Activated naive CD4-positive, alpha-beta T cell treated with anti-CD3 and anti-CD28 coated beads, Interleukin-2, amount 50 U/mL, for 16 hours (primary cell): Measurements from ENCODE around the gene TSPO.

ENCODE experiments used
- DNase-seq: peaks from one replicate; pipeline ENCODE4 v3.0.0-alpha.2; 2020

TSPO gene

DNA sequence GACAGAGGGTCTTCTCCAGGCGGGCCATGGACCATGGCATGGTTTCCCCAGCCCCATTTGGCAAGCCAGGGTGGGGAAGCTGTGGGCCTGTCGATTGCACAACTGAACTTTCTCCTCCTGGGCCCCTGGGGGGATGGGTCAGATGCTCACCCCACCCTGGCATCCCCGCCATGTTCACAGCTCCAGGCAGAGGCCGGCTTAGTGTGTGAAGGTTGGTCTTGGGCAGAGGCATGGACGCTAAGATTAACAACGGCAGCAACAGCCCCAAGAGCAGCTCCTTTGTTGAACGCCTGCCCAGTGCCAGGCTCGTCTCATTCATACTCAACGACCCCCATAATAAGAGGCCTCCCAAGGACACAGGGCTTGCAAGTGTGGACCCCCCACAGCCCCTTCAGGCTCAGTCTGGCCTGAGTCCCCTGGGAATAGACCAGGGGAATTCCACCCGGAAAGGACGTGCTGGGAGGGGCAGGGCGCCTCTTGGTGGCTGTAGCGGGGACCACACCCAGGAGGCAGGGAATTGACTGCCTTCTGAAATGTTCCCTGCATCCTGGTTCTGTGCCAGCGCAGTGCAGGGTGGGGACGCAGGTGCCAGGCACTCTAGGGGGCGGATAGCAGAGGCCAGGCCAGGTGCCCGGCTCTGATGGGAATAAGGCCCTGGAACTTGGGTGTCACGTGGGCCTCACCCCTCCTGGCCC lies 8.3 kb downstream of the TSPO start:
- no peak for DNase-seq

DNA sequence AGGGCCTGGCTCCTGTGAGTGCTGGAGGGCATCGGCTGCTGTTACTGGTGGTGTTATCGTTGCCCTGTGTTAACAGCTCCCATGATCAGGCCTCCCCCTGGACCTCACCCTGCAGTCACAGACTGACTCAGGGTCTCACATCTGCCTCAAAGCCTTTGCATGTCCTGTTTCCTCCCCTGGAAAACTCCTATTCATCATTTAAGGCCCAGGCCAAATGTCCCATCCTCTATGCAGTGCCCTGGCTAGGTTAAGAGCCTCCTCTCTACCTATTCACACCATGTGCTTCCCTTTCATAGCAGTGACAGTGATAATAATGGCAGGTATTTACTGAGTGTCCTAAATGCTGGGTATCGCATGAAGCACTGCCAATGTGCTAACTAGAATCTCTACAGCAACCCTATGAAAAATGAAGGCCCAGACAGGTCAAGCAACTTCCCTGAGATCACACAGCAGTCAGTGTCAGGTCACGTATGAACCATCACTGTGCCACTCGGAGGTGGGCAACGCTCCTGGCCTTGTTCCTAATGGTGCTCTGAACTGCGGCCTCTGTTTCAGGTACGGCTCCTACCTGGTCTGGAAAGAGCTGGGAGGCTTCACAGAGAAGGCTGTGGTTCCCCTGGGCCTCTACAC lies 9.3 kb downstream of the TSPO start:
- no peak for DNase-seq

DNA sequence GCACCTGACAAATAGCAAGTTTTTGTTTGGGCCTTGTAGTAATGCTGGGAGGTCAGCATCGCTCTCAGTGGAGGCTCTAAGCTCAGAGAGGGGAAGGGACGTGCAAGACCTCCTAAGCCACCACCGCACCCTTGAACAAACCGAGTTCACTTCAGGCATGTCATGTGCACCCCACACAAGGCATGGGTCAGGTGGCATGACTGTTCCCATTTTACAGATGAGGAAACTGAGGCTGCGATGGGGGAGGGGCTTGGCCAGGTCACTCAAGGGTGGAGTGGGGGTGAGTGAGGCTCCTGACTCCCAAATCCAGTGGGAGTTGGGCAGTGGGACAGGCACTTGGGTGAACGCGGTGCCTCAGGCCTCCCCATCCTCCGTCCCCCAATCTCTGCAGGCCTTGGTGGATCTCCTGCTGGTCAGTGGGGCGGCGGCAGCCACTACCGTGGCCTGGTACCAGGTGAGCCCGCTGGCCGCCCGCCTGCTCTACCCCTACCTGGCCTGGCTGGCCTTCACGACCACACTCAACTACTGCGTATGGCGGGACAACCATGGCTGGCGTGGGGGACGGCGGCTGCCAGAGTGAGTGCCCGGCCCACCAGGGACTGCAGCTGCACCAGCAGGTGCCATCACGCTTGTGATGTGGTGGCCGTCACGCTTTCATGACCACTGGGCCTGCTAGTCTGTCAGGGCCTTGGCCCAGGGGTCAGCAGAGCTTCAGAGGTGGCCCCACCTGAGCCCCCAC lies 11.2 kb downstream of the TSPO start:
- DNase-seq: no peak

- no peak for DNase-seq
Observed at GRCh38 chr22:43163241-43163795, 12.0 kb downstream of the TSPO start.

- no peak for DNase-seq
Observed at GRCh38 chr22:43164636-43165035, 13.3 kb downstream of the TSPO start.

GRCh38 chr22:43166132-43166930 lies 15.0 kb downstream of the TSPO start:
- DNase-seq: no peak

- no peak for DNase-seq
Observed at GRCh38 chr22:43167001-43167589, 15.7 kb downstream of the TSPO start.

DNA sequence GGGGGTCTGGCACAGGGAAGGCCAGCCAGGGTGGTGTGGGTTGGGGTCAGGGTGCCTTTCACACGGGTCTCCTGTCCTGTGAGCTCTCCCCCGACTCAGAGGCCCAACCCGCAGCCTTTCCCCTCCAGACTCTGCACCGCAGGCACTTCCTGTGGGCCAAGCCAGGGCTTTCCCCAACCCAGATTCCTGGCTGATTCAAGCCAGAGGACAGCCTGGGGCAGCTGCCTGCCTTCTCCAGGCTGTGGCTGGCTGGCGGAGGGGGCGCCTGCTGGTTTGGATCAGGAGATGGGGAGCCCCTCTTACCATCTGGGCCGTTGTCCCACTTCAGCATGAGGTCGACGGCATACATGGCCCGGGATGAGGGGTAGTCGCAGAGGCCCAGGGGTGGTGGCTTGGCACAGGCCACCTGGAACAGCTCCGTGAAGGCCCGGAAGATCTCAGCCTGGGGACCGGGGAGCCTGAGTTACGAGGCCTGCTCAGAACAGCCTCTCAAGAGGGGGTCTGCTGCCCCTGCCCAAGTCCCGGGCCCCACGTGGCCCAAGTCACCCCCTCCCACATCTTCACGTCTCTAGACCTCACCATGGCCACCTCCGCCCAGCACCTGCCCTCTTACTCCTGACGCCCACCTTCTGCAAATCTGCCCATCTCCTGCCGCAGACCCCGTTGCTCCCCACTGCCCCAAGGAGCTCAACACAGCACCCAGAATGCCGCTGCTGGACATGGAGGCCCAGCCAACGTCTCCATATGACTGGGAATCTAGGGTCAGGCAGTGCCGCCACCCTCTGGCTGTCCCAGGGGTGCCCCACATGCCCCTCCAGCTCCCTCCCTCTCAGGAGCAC lies 17.3 kb downstream of the TSPO start:
- DNase-seq: no peak

DNA sequence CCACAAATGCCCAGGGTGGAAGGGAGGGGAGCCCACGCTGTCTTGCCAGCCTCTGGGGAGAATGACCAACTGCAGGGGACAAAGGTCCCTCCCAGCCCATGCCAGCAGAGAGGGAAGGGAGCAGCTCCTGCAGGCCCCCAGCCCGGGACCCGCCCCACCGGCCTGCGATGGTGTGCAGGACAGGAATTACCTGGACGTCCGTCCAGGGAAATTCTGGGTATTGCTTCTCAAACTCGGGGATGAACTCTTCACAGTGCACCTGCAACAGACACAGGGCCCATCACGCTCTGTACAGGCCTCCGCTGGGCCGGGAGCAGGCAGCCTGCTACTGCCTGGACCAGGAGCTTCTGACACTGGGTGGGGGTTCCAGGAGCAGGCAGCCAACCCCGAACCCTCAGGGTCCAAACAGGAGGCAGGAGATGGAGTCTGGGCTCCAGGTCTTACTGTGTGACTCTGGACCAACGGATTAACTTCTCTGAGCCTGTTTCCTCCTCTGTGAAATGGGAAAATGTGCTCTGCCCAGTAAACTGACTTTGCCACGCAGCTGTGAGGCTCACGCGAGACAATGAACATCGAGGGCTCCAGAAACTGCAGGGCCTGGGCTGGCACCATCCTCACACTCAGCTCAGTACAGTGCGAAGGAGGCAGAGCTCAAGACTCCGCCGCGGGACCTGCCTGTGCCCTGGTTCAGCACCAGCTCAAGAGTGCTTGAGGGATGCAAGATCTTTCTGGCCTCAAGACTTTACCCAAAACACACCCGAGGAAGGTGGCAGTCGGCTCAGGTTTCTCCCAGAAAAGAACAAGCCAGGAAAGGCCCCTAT lies 18.2 kb downstream of the TSPO start:
- no peak for DNase-seq

DNA sequence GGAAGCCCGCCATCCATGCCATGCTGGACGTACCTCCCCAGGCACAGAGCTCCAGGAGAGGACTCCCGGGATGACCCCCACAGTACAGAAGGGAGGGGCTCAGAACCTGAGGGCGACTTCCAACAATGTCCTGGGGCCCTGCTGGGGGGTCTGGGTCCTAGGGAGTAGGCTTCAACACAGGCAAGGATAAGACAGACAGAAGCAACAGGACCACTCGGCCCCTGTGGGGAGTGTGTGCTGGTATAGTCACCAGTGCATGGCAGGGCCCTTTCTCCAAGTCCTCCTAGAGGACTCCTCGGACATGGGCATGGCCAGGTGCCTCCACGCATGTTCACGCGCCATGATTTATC lies 18.7 kb downstream of the TSPO start:
- DNase-seq: no peak

DNA sequence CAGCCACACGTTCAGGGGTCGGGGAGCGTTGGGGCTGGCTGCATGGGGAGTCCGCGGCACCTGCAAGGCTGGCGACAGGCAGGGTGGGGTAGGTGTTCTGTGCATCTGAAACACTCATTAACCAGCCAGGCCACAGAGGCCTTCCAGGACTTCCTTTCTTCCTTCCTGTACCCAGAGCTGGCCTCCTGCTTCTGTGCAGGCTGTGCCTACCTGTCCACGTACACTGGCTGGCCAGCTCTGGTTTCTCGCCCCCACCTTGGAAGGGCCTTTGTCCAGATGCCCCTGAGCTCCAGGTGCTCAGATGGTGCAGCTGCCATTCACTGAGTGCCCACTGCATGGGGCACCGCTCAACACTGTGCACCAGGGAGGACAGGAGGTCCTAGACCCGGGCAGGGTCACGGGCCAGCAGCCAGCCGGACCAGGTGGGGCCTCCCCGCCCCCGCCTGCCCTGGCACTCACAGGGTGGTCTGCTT lies 19.7 kb downstream of the TSPO start:
- DNase-seq: no peak

GRCh38 chr22:43171607-43172006 lies 20.2 kb downstream of the TSPO start:
- DNase-seq: no peak

DNA sequence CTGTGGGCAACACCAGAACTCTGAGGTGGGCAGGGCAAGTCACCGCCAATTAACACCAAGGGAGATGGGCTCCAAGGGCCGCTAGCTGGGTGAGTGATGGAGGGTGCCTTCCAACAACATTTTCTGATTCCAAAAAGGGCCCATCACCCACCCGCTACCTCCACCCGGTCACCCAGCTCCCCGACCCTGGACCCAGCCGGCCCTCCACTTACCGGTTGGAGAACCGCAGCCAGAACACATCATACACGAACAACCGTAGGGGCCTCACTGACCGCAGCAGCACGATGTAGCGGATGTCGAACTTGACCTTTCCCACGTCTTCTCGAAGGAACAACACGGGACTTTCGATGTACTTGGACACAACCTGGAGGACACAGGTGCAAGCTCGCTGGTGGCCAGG lies 20.8 kb downstream of the TSPO start:
- no peak for DNase-seq

DNA sequence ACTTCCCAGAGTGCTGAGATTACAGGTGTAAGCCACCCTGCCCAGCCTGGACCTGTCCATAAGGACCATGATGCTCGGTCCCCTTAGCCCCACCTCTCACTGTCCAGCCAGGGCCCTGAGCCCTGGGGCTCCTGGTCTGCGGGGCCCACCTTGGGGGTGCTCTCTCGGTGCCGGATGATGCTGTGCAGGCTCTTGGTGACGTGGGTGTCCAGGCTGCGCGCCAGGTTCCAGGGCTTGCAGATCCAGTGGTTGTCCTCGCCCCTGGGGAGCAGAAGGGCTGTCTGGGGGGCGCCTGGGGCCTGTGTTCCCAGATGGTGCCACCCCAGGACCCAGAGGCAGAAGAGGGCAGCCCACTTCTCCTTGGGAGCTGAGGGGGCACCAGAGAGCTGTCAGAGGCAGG lies 22.2 kb downstream of the TSPO start:
- no peak for DNase-seq

DNA sequence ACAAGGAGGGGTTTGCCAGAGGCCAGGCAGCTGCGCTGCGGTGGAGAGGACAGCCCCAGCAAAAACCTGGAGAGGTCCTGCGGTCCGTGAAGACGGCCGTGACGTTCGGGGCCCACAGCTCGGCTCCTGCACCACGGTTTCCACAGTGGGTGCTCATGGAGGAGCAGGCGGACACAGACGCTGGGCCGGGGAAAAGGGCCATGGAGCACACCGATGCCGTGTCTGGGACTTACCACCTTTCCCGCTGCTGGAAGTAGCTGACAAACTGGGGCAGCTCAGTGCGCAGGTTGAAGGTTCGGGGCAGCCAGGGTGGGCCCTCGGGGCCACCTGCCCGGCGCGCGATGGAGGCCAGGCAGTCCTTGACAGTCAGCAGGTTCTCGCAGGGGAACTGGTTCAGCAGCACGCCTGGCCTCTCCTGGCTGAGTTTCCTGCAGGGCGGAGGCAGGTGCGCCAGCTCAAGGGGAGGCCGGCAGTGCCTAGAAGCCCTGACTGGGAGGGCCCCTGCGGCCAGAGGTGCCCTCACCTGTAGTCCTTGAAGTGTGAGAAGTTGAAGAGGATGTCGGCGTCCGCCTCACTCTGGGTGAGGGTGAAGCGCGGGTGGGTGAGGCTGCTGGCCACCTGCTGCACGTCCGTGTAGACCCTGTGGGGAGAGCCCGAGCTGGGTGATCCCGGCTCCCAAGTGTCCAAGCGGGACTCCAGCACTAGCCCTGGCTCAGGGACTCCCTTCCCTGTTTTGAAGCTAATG lies 22.8 kb downstream of the TSPO start:
- DNase-seq: no peak

GRCh38 chr22:43174941-43175531 lies 23.7 kb downstream of the TSPO start:
- DNase-seq: no peak

- no peak for DNase-seq
Observed at GRCh38 chr22:43176090-43176489, 24.7 kb downstream of the TSPO start.

DNA sequence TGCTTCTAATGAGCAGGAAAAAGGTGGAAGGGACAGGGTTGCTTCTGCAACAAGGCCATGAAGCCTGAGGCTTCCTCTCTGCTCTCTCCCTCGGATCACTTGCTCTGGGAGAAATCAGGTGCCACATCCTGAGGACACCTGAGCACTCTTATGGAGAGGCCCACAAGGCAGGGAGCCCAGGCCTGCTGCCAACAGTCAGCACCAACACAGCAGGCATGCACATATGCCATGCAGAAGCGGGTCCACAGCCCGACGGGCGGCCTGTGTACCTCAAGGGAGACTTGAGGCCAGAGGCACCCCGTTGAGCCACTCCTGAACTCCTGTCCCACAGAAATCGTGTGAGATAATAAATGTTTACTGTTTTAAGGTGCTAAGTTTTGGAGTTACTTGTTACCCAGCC lies 26.1 kb downstream of the TSPO start:
- DNase-seq: no peak

DNA sequence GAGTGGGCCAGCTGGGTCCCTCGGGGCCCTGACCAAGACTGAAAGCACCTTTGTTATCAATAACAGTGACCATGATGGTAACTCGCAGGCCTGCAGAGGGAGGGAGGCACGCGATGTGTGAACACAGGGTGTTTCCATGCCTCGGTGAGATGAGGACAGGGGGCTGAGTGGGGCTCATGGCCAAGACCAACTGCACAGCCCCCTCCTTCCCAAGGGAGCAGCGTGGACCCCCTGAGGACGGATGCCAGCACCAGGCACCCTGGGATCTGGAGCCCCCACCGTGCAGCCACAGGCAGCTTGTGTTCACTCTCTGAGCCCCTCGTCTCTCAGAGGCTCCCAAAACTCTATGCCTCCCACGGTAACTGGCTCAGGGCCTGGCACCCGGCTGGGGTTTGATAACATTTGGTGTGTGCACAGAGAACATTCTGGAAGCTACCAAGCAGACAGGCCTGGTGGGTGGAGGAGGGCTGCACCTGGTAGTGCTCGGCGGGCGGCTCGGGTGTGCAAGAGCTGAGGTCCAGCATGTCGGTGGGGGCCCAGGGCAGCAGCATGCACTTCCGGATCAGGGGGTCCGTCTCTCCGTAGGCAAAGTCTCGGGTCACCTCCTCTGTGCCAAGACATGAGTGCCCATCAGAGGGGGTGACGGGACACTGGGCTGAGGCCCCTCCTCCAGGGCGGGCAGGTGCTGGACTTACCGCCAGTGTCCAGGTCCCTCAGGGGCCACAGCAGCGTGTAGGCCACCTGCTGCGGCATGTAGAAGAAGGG lies 28.0 kb downstream of the TSPO start:
- DNase-seq: no peak
